GM19328 (cell line): ENCODE data around the gene MED9.

Experiments used
- ATAC-seq: cut with Tn5 transposase; IDR thresholded peaks from one replicate; pipeline ENCODE4 v1.9.1; 2021; ENCODE audit warnings: mild to moderate bottlenecking, moderate library complexity; ENCODE audit not compliant: unreplicated experiment

MED9 gene

DNA sequence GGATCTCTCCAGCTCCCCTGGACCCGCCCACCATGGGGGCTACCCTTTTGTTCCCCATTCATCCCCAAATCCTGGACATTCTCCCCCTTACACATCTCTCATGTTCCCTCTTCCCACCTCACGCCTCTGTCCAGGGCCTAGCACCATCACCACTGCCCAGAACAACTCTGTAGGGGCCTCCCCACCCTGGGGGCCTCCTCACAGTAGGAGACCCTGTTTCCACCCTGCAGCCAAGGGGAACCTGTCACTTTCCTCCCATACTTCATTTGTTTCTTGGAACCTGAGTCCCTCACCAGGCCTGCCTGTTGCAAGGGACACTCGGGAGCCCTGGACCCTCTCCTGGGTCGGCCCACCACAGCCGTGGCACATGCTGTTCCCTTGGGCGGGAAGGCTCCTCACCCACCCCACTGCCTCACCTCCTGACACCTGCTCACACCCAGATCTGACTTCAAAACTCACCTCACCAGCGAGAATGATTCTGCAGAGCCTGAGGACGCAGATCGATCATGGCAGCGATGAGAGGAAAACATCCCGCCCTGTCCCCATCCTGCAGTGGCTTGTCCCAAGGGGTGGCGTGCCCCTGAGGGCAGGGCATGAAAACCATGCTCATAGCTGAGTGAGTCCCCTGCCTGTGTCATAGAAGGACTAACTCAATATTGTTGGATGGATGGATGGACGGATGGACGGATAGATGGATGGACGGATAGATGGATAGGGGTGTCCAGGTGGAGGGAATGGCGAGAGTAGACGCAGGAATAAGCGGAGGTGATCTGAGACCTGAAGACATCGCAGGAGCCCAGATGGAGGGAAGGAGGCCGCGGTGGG lies 26.2 kb downstream of the MED9 start:
- no peak for ATAC-seq

DNA sequence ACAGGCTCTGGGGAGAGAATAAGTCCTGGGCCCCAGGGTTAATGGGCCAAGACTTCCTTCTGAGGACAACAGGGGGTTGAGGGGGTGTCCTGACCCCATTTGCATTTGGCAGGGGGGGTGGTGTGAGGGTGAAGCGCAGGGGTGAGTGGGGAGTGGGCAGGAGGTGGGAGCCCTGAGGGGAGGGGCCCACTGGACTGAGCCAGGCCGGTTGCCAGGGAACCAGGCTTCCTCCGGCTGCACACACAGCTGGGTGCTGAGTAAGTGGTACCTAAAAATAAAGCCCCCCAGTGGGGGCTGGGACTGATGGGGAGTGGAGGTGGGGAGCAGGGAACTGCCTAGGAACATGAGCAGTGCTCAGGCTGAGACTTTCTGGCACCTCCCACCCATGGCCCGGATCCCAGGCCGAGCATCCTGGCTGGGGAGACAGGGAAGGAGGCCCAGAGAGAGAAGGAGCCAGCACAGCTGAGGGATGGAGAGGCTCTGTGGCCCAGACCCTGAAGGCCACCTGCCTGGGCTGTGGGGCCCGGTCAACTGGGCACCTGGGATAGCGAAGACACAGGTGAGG lies 26.8 kb downstream of the MED9 start:
- no peak for ATAC-seq

DNA sequence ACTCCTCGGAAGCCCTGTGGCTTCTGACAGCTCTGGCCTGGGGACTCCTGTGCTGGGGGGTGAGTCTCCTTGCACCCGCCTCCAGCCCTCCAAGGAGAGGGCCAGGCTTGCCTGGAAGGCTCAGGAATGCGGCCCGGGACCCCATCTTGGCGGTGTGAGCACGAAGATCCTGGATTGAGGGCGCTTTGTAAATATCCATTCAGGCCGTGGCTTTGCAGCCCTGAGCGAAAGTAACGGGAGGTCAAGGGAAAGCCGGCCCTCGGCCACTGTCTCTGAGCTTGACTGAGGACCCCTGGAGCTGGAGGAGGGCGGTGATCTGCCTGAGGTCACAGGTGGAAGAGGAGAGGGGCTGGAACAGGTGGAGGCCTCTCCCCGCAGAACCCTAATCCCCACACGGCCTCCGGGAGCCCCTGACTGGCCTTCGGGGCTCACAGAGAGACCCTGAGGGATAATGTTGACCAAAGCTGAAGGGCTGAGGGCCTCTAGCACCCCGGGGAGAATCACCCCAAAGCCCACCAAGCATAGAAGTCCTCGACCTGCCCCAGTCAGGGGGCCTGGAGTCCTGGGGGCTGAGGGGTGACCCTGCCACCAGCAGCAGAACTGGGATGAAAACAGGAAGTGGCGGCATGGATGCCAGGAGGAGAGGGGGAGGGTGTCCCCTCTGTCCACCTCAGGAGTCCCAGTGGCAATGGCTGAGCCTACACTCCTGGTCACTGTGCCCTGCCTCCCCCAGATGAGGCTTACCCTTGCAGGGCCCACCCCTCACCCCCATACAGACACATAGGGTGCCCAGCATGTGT lies 27.7 kb downstream of the MED9 start:
- ATAC-seq: no peak

GRCh38 chr17:17505151-17505550 lies 28.4 kb downstream of the MED9 start:
- ATAC-seq: no peak

DNA sequence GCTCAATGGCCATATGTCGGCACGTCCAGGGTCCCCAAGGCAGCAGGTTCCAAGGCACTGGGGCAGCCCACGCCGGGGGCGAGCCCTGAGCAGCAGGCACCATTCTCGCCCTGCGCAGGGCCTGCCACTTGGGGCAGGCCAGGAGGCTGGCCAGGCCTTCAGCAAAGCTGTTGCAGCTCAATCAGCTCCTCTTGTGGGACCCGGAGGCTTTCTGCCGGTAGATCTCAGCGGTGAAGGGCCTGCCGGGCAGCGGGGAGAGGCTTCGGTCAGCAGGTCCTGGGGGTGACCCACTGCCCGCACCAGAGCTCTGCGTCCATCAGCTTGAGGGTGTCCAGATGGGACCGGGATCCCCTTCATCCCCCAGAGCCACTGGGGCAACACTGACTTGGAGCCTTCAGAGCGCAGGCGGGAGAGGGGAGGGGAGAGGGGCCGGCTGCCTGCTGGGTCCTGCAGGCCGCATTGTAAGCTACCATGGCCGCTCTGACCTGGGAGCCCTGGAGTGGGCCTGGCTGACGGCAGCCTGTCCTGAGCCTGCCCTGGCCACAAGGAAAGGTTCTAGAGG lies 28.9 kb downstream of the MED9 start:
- ATAC-seq: no peak

GRCh38 chr17:17506181-17506741 lies 29.5 kb downstream of the MED9 start:
- no peak for ATAC-seq

- no peak for ATAC-seq
These were observed 30.2 kb downstream of the MED9 start for GRCh38 chr17:17506893-17507464.

DNA sequence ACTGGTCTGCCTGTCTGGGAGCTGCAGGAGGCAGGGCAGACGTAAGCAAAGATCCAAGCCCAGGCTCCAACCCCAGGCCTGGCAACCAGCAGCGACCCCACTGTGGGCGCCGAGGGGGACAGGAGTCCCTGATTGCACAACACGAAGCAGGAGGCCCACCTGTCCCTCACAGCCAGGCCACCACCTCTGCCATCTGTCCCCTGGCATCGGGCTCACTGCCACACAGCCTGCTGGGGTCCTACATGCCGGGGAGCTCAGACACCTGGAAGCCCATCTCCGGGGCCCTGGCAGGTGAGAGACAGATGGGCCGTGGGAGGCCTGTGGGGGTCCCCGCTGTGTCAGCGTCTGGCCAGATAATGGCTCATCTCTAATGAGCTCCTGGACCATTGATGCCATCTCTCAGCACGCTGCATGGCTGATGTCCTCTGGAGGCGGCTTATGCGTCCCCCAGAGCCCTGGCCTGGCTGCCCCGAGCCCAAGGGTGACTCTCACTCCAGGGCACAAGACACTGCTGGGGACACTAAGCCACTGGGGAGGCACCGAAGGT lies 30.7 kb downstream of the MED9 start:
- ATAC-seq: no peak

GRCh38 chr17:17508019-17508535 lies 31.3 kb downstream of the MED9 start:
- no peak for ATAC-seq

- ATAC-seq: no peak
These were observed 32.1 kb downstream of the MED9 start for GRCh38 chr17:17508646-17509591.

DNA sequence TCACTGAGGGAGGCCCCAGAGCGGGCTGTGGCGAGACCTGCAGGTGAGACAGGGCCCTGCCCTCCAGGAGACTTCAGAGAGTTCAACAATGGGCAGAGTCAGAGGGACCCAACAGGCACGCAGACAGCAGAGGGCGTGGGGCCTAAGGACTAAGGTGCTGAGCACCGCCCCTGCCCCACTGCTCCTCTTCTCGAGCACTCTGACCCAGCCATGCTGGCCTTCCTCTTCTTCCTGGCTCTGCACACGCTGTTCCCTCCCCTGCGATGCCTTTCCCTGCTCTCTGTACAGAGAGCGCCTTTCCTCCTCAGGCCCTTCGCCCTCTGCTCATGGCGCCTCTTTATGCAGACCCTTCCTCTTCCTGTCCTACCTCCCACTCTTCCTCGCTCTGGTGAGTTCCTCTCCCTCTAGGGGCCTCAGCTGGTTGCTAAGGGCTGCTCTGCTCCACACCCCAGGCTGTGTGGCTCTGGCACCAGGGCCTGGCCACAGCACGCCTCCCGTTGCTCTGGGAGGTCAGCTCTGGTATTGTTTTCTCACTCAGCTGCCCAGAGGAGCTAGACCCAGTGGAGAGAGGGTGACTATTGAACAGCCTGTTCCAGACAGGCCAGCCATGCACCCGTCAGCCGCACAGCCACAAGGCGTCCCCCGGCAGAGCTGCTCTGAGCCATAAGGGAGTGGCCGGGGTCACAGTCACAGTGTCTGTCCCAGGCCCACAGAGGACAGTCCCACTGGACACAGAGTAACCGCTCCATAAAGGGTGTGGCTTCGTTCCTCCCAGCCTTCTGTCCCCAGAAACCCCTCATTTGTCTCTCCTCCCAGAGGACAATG lies 33.0 kb downstream of the MED9 start:
- ATAC-seq: no peak

- no peak for ATAC-seq
These were observed 33.9 kb downstream of the MED9 start for GRCh38 chr17:17510456-17511292.

GRCh38 chr17:17511293-17511741 lies 34.5 kb downstream of the MED9 start:
- no peak for ATAC-seq

DNA sequence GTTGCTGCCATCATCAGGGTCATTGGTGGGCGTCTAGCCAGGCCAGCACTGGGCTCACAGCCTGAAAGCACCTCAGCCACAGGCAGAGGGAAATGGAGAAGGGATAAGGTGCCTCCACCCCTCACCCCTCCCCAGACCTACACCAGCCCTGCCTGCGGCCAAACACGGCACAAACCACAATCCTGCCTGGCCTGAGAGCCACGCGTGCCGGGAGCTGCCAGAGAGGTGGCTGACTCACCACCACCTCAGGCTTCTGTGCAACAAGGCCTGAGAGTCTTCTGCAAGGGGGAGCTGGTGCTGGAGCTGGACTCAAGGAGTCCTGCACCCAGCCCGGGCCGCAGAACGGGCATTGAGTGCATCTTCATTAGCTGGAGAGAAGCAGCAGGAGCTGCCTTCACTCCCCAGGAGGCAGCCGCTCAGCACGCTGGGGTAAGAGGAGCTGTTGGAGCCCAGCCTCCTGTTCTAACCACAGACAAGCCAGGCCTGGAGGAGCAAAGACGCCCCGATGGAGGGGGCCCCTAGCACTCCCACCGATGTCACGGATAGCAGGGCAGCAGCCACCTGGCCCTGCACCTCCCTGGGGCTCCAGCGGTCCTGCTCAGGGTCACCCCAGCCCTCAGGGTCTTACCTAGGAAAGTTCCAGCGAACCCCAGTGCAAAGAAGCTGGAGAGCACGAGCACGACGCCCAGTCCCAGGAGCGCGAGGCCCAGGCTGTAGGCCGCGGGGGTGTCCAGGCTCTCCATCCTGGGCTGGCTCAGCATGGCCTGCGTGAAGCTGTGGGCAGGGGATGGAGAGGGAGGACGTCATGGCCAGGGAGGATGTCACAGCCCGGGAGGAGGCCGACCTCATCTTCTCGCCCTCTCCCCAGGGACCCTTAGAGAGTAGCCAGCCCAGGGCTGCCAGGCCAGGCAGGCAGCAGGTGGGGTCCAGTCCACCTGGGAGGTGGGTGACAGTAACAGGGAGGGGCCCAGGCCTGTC lies 35.4 kb downstream of the MED9 start:
- ATAC-seq: no peak

GRCh38 chr17:17512866-17513265 lies 36.1 kb downstream of the MED9 start:
- no peak for ATAC-seq

- ATAC-seq: no peak
These were observed 36.8 kb downstream of the MED9 start for GRCh38 chr17:17513626-17514025.
